ENCODE data around the gene RABL3.
"Not testable (repeated sequence)": the region's sequence is repeated elsewhere in the genome, so short reads cannot be mapped to it uniquely, and the experiment has no call there.

The RABL3 gene

GRCh38 chr3:120645083-120645845, 97.1 kb downstream of the RABL3 start:
- no peak for DNase-seq (ENCODE audit: low spot score)

GRCh38 chr3:120642368-120642948, 99.9 kb downstream of the RABL3 start:
- no peak for DNase-seq (ENCODE audit: low spot score)

- no peak for DNase-seq (ENCODE audit: low spot score)
These were observed 100.5 kb downstream of the RABL3 start for GRCh38 chr3:120641696-120642246.

- no peak for DNase-seq (ENCODE audit: low spot score)
These were observed 102.1 kb downstream of the RABL3 start for GRCh38 chr3:120640231-120640630.

- DNase-seq (ENCODE audit: low spot score): not testable (repeated sequence)
These were observed 103.5 kb downstream of the RABL3 start for GRCh38 chr3:120638820-120639219.

- no peak for DNase-seq (ENCODE audit: low spot score)
These were observed 104.3 kb downstream of the RABL3 start for GRCh38 chr3:120637851-120638559.

- no peak for DNase-seq (ENCODE audit: low spot score)
These were observed 105.4 kb downstream of the RABL3 start for GRCh38 chr3:120636795-120637401.
